ENCODE results near the gene CLDN1. TPM values are rescaled to one million over a fixed set of nuclear protein-coding genes. Genes with fewer than 3 reads are reported as not detected.
"Not testable (repeated sequence)": the region's sequence is repeated elsewhere in the genome, so short reads cannot be mapped to it uniquely, and the experiment has no call there.

The CLDN1 gene
- total and polyA plus RNA-seq, 4 donors, result 1.6 to 4.5 (median 1.8) TPM

GRCh38 chr3:190291994-190292584, 30.2 kb downstream of the CLDN1 start:
- H3K9me3 ChIP-seq (ENCODE audit: control insufficient read depth, low read length), result no peaks in the 10 kb centered on the region
- intact Hi-C loops (cut with DNase I), result no loop called here
- H3K27ac ChIP-seq (ENCODE audit: low read depth in 1 of 2, low read length in 2 of 2), result no peak overlapping the region
- H3K4me1 ChIP-seq (ENCODE audit: control insufficient read depth in 1 of 2, insufficient read depth in 2 of 2, low read length in 2 of 2), result no peaks in the 10 kb centered on the region
- DNase-seq, result no peak
- no peak for ATAC-seq (ENCODE audit: low FRiP score)
- no peaks in the 10 kb centered on the region for H3K36me3 ChIP-seq (ENCODE audit: control insufficient read depth in 1 of 2, insufficient read depth in 2 of 2, low read length in 1 of 2)
- H3K4me3 ChIP-seq (ENCODE audit: low read length in 2 of 2), result no peak overlapping the region
- no peaks in the 10 kb centered on the region for H3K27me3 ChIP-seq (ENCODE audit: control insufficient read depth in 1 of 2, insufficient read depth in 2 of 2, low read length in 1 of 2)
- WGBS, 2 donors, result 81 to 84% methylated on average over 3 of the region's 3 CpGs

GRCh38 chr3:190289989-190290388, 32.3 kb downstream of the CLDN1 start:
- DNase-seq (no peak), ATAC-seq (ENCODE audit: low FRiP score) (no peak)
- no peaks in the 10 kb centered on the region for H3K36me3 ChIP-seq (ENCODE audit: control insufficient read depth in 1 of 2, insufficient read depth in 2 of 2, low read length in 1 of 2)
- H3K27me3 ChIP-seq (ENCODE audit: control insufficient read depth in 1 of 2, insufficient read depth in 2 of 2, low read length in 1 of 2), result no peaks in the 10 kb centered on the region
- H3K4me1 ChIP-seq (ENCODE audit: control insufficient read depth in 1 of 2, insufficient read depth in 2 of 2, low read length in 2 of 2), result no peaks in the 10 kb centered on the region
- H3K9me3 ChIP-seq (ENCODE audit: control insufficient read depth, low read length), result no peaks in the 10 kb centered on the region
- H3K4me3 ChIP-seq (ENCODE audit: low read length in 2 of 2), result no peak overlapping the region
- intact Hi-C loops (cut with DNase I), result no loop called here
- 78 to 96% methylated on average over 2 of the region's 2 CpGs for WGBS, 2 donors
- no peak overlapping the region for H3K27ac ChIP-seq (ENCODE audit: low read depth in 1 of 2, low read length in 2 of 2)

DNA sequence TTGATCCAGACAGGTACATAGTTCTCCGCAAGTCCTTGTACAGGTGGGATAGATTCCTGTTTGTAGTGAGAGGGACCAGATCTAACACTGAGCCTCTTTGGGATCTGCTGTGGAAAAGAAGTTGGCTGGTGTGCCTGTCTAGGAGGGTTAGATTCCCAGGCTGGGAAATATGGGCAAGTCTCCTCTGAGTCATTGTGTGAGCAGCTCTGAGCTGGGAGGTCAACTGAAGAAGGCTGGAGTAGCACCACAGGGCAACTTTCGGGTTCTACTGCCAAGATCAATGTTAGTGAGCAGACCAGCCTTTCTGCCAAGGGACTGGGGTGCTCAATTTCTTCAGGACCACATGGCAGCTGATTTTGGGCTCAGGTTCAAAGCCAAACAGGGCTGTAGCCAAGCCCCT, 33.4 kb downstream of the CLDN1 start:
- intact Hi-C loops (cut with DNase I), result no loop called here
- Histone ChIP-seq H3K27ac (ENCODE audit: low read depth in 1 of 2, low read length in 2 of 2) (no peak overlapping the region), H3K4me1 (ENCODE audit: control insufficient read depth in 1 of 2, insufficient read depth in 2 of 2, low read length in 2 of 2) (no peaks in the 10 kb centered on the region), H3K4me3 (ENCODE audit: low read length in 2 of 2) (no peak overlapping the region), H3K36me3 (ENCODE audit: control insufficient read depth in 1 of 2, insufficient read depth in 2 of 2, low read length in 1 of 2) (no peaks in the 10 kb centered on the region), H3K27me3 (ENCODE audit: control insufficient read depth in 1 of 2, insufficient read depth in 2 of 2, low read length in 1 of 2) (no peaks in the 10 kb centered on the region), H3K9me3 (ENCODE audit: control insufficient read depth, low read length) (no peaks in the 10 kb centered on the region)
- ATAC-seq (ENCODE audit: low FRiP score), result no peak
- WGBS, 2 donors, result 56 to 58% methylated on average over 2 of the region's 2 CpGs
- DNase-seq, result no peak

DNA sequence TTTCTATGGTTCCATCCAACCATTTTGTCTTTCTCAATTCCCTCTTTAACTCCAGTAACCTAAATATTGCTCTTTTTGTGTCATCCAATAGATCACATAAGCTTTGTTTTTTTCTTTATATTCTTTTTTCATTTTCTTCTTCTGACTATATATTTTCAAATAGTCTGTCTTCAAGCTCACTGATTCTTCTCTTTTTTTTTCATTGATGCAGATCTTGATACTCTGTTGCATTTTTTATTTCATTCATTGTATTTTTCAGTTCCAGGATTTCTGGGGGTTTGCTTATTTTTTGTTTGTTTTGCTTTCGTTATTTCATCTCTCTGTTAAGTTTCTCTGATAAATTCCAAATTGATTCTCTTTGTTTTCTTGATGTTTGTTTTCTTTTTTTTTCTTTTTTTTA, 36.2 kb downstream of the CLDN1 start:
- Histone ChIP-seq H3K27ac (ENCODE audit: low read depth in 1 of 2, low read length in 2 of 2) (no peak overlapping the region), H3K36me3 (ENCODE audit: control insufficient read depth in 1 of 2, insufficient read depth in 2 of 2, low read length in 1 of 2) (no peaks in the 10 kb centered on the region), H3K4me1 (ENCODE audit: control insufficient read depth in 1 of 2, insufficient read depth in 2 of 2, low read length in 2 of 2) (no peaks in the 10 kb centered on the region), H3K27me3 (ENCODE audit: control insufficient read depth in 1 of 2, insufficient read depth in 2 of 2, low read length in 1 of 2) (no peaks in the 10 kb centered on the region), H3K4me3 (ENCODE audit: low read length in 2 of 2) (no peak overlapping the region), H3K9me3 (ENCODE audit: control insufficient read depth, low read length) (no peaks in the 10 kb centered on the region)
- DNase-seq (no peak), ATAC-seq (ENCODE audit: low FRiP score) (no peak)
- 89 to 90% methylated on average over 1 of the region's 1 CpG for WGBS, 2 donors
- intact Hi-C loops (cut with DNase I), result no loop called here

GRCh38 chr3:190281308-190282051, 40.8 kb downstream of the CLDN1 start:
- Histone ChIP-seq H3K27me3 (ENCODE audit: control insufficient read depth in 1 of 2, insufficient read depth in 2 of 2, low read length in 1 of 2) (no peaks in the 10 kb centered on the region), H3K4me1 (ENCODE audit: control insufficient read depth in 1 of 2, insufficient read depth in 2 of 2, low read length in 2 of 2) (no peaks in the 10 kb centered on the region), H3K4me3 (ENCODE audit: low read length in 2 of 2) (no peak overlapping the region), H3K36me3 (ENCODE audit: control insufficient read depth in 1 of 2, insufficient read depth in 2 of 2, low read length in 1 of 2) (no peaks in the 10 kb centered on the region), H3K9me3 (ENCODE audit: control insufficient read depth, low read length) (no peaks in the 10 kb centered on the region), H3K27ac (ENCODE audit: low read depth in 1 of 2, low read length in 2 of 2) (no peak overlapping the region)
- ATAC-seq (ENCODE audit: low FRiP score), result no peak
- intact Hi-C loops (cut with DNase I), result no loop called here
- DNase-seq, result no peak
- 51 to 52% methylated on average over 4 of the region's 4 CpGs for WGBS, 2 donors

- H3K9me3 ChIP-seq (ENCODE audit: control insufficient read depth, low read length), result no peaks in the 10 kb centered on the region
- no peak for ATAC-seq (ENCODE audit: low FRiP score)
- intact Hi-C loops (cut with DNase I), result no loop called here
Observed at GRCh38 chr3:190279690-190280089, 42.6 kb downstream of the CLDN1 start.

GRCh38 chr3:190272747-190273146, 49.5 kb downstream of the CLDN1 start:
- no peak for DNase-seq
- Histone ChIP-seq H3K4me3 (ENCODE audit: low read length in 2 of 2) (no peak overlapping the region), H3K4me1 (ENCODE audit: control insufficient read depth in 1 of 2, insufficient read depth in 2 of 2, low read length in 2 of 2) (no peaks in the 10 kb centered on the region), H3K27me3 (ENCODE audit: control insufficient read depth in 1 of 2, insufficient read depth in 2 of 2, low read length in 1 of 2) (no peaks in the 10 kb centered on the region), H3K9me3 (ENCODE audit: control insufficient read depth, low read length) (no peaks in the 10 kb centered on the region), H3K27ac (ENCODE audit: low read depth in 1 of 2, low read length in 2 of 2) (no peak overlapping the region), H3K36me3 (ENCODE audit: control insufficient read depth in 1 of 2, insufficient read depth in 2 of 2, low read length in 1 of 2) (no peaks in the 10 kb centered on the region)
- intact Hi-C loops (cut with DNase I), result no loop called here
- 28 to 30% methylated on average over 2 of the region's 2 CpGs for WGBS, 2 donors
- no peak for ATAC-seq (ENCODE audit: low FRiP score)

More at GRCh38 chr3:190279690-190280089, 42.6 kb downstream of the CLDN1 start:
- no peak overlapping the region for H3K4me3 ChIP-seq (ENCODE audit: low read length in 2 of 2)
- no peaks in the 10 kb centered on the region for H3K4me1 ChIP-seq (ENCODE audit: control insufficient read depth in 1 of 2, insufficient read depth in 2 of 2, low read length in 2 of 2)
- DNase-seq, result no peak
- no peak overlapping the region for H3K27ac ChIP-seq (ENCODE audit: low read depth in 1 of 2, low read length in 2 of 2)
- H3K36me3 ChIP-seq (ENCODE audit: control insufficient read depth in 1 of 2, insufficient read depth in 2 of 2, low read length in 1 of 2), result no peaks in the 10 kb centered on the region
- H3K27me3 ChIP-seq (ENCODE audit: control insufficient read depth in 1 of 2, insufficient read depth in 2 of 2, low read length in 1 of 2), result no peaks in the 10 kb centered on the region

GRCh38 chr3:190269101-190269500, 53.1 kb downstream of the CLDN1 start:
- no peaks in the 10 kb centered on the region for H3K27me3 ChIP-seq (ENCODE audit: control insufficient read depth in 1 of 2, insufficient read depth in 2 of 2, low read length in 1 of 2)

GRCh38 chr3:190267464-190267863, 54.8 kb downstream of the CLDN1 start:
- H3K27me3 ChIP-seq (ENCODE audit: control insufficient read depth in 1 of 2, insufficient read depth in 2 of 2, low read length in 1 of 2); DNase-seq; H3K36me3 ChIP-seq (ENCODE audit: control insufficient read depth in 1 of 2, insufficient read depth in 2 of 2, low read length in 1 of 2); H3K4me1 ChIP-seq (ENCODE audit: control insufficient read depth in 1 of 2, insufficient read depth in 2 of 2, low read length in 2 of 2); H3K4me3 ChIP-seq (ENCODE audit: low read length in 2 of 2); intact Hi-C loops (cut with DNase I); ATAC-seq (ENCODE audit: low FRiP score); H3K27ac ChIP-seq (ENCODE audit: low read depth in 1 of 2, low read length in 2 of 2); H3K9me3 ChIP-seq (ENCODE audit: control insufficient read depth, low read length): not testable (repeated sequence)
- 93 to 96% methylated on average over 7 of the region's 7 CpGs for WGBS, 2 donors

More at GRCh38 chr3:190269101-190269500, 53.1 kb downstream of the CLDN1 start:
- intact Hi-C loops (cut with DNase I), result no loop called here
- no peaks in the 10 kb centered on the region for H3K4me1 ChIP-seq (ENCODE audit: control insufficient read depth in 1 of 2, insufficient read depth in 2 of 2, low read length in 2 of 2)
- H3K4me3 ChIP-seq (ENCODE audit: low read length in 2 of 2), result no peak overlapping the region
- ATAC-seq (ENCODE audit: low FRiP score) (no peak), DNase-seq (no peak)
- no peaks in the 10 kb centered on the region for H3K36me3 ChIP-seq (ENCODE audit: control insufficient read depth in 1 of 2, insufficient read depth in 2 of 2, low read length in 1 of 2)
- no peak overlapping the region for H3K27ac ChIP-seq (ENCODE audit: low read depth in 1 of 2, low read length in 2 of 2)
- 2 to 7% methylated on average over 2 of the region's 2 CpGs for WGBS, 2 donors
- no peaks in the 10 kb centered on the region for H3K9me3 ChIP-seq (ENCODE audit: control insufficient read depth, low read length)

All from aorta (tissue), 5 donors.